ENCODE data around the gene PMEPA1.

GRCh38 chr20:57707320-57707719 is 2.5 kb downstream of the PMEPA1 start:
- TF ChIP-seq EZH2 (IDR thresholded peaks at IDR 0.05; ENCODE audit: insufficient read depth, low read length) (no peak), CTCF (IDR thresholded peaks at IDR 0.05; ENCODE audit: insufficient read depth, low read depth, low read length) (no peak)
